Subcutaneous preadipocyte (primary cell): ENCODE data around the gene CDIPT. TPM values are rescaled to one million over a fixed set of nuclear protein-coding genes. Genes with fewer than 3 reads are reported as not detected.

Experiments used
- small RNA-seq: library from RNA; depleted of rRNA; stranded (forward); fragments of <200 nt; gene quantifications from one replicate; pipeline ENCODE3, GENCODE V24; 2012
- total RNA-seq: library from RNA; depleted of rRNA; stranded (reverse); fragments of >200 nt; gene quantifications from 2 replicates; pipeline ENCODE4 v1.2.3, GENCODE V29; 2012

The CDIPT gene
- 57.7 and 65.4 TPM in 2 replicates for total RNA-seq

DNA sequence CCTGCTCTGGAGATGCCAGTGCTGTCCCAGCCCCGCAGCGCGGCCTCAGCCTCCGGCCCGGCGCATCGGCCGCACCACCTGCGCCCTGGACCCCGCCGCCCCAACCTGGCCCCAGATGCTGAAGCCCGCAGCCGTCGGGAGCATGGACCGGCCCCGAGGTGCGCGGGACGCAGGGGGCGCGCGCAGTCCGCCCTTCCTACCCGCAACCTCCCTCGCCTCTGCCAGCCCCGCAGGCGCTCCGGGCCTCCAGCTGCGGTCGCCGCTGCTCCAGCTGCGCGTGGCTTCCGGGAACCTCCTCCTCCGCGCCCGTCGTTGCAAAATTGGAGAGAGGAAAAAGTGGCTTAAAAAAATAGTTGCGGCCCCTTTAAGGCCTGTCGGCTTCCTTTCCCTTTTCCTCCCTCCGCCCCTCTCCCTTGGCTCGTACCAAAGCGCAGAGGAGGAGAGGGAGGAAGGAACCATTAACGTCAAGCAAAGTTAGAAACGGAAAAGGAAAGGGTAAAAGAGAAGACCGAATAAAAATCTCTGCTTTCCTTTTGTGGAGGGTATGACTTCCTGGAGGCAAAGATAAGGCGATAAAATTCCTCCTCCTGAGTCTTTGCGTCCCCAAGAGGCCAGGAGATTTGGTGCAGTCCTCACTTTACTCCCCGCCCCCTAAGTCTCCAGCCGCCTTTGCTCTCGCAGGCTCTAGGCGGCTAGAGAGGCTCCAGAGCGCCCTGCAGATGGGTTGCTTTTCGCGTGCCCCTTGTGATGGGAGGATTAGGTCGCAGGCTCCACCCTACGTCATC lies at the start of gene CDIPT:
Gene CDIPT (minus strand): TSS at position 343 of the 785 bp plus-strand sequence. CDS start 369 bp downstream, outside the sequence.

DNA sequence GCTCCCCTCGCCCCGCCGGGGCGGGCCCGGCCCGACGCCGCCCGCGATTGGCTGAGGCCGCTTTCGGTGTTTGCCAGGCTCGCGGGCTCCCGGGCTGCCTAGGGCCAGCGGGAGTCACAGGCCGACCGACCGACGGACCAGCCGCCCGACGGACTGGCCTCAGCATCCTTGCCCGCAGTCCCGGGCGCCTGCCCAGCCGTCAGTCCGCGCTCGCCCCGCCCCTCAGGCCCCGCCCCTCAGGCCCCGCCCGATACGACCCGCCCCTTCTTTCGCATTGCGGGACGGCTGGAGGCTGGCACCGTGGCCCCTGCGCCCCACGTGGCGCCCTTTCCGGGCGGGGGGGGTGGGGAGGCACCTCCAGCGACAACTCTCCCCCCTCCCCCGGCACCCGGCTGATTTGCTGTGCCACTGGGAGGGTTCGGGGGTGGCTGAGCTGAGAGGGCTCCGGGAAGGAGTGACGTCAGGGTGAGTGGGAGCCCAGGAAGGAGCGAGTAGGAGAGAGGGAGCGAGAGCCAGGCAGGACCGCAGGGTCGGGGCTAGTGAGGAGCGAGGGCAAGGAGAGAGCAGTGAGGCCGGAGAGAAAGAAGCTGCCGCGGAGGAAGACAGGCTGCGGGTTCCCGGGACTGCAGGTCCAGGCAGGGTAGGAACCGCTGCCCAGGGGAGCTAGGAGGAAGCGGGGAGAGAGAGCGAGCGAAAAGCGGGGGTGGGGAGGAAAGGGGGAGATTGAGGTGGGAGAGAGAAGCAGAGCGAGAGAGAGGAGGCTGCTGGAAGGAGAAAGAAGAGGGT lies 37.3 kb upstream of the CDIPT start, which contains the start of gene ASPHD1:
Gene ASPHD1 (plus strand): TSS at position 387 of the 786 bp plus-strand sequence. CDS start 484 bp downstream, outside the sequence.

GRCh38 chr16:29899516-29900101 lies 36.6 kb upstream of the CDIPT start, which contains the start of gene SEZ6L2:
SEZ6L2 (minus strand) TSS chr16:29899550; CDS start chr16:29899019, 531 bp downstream.

GRCh38 chr16:29820271-29820701 lies 42.7 kb downstream of the CDIPT start, which contains the start of gene MVP:
MVP (plus strand) TSS chr16:29820462; CDS start chr16:29830550, 10,088 bp downstream.

DNA sequence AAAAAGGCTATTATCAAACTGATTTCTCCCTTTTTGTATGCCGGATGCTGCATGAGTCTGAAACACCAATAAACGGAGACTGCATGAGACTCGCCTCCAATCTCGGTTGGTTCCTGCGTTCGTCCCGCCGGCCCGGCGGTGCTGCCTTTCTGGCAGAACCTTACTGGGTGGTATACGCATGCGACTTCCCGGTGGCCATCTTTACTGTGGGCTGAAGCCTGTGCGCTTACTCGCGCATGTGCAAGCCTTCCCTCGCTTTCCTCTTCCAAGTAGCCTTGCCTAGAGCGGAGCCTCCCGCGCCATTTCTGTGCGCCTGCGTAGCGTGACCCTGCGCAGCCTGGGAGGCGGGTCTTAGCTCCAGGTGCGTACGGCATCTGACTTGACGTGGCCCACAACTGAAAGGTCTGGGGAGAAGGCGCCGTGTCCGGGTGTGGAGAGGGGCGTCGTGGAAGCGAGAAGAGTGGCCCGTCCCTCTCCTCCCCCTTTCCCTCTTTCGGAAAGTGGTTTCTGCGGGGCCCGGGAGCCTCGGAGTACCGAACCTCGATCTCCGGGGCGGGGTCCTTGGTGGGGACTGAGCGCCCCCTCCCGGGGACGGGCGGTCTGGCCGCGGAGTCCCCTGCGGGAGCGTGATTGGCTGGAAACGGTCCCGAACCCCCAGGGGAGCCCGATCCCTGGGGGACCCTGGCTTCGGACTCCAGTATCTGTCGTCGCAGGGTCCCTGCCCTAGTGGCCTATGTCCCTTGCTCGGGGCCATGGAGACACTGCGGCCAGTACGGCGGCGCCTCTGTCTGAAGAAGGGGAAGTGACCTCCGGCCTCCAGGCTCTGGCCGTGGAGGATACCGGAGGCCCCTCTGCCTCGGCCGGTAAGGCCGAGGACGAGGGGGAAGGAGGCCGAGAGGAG lies 47.0 kb downstream of the CDIPT start, which contains the start of gene PAGR1:
Gene PAGR1 (plus strand): TSS at position 360 of the 901 bp plus-strand sequence. CDS start 374 bp downstream, at position 734.

DNA sequence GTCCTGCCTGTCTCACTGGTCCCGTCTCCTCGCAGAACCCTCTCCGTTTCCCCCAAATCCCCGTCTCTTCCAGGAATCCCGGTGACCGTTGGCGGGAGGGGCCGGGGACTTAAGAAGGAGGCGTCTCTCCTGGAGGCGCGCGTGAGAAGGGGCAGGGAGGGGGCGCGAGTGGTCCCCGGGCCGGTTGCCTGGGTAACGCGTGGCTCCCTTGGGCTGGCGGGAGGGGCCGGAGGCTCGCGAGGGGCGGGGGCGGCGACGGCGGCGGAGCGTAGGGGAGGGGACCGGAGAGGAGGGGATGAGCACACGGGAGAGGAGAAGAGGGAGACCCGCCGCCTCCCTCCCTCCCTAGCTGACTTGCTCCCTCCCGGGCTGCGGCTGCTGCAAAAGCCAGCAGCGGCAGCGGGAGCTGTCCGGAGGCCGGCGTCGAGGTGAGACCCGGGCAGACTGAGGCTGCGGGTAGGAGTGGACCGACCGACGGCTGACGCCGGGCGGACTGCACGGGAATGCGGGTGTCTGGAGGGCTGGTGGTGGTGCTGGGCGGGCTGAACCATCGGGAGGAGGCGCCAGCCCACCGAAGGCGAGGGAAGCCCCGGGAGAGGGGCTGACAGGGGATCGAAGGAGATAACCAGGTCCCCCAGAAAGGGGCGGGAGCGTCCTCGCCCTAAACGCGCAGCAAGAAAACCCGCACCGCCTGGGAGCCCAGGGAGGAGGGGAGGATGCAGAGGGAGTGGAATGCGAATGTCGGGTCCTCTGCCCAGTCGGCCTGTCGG lies 50.9 kb downstream of the CDIPT start, which contains the start of gene PRRT2:
Gene PRRT2 (plus strand): TSS at position 298 of the 770 bp plus-strand sequence. CDS start 862 bp downstream, outside the sequence.

Small RNA genes lying within 50 kb of the gene (small RNA-seq; reads per million reads assigned to genes)
- gene AC009133.6 (not detected), gene AC120114.4 (not detected)

Other genes starting within 250 kb of the CDIPT start
- not detected in 2 replicates for gene SPN, start 200.0 kb downstream of the CDIPT start, total RNA-seq
- gene QPRT, start 184.0 kb downstream of the CDIPT start, total RNA-seq: 18.7 and 23.7 TPM in 2 replicates
- gene C16orf54, start 117.2 kb downstream of the CDIPT start, total RNA-seq: not detected in 2 replicates
- gene ZG16, start 85.0 kb downstream of the CDIPT start, total RNA-seq: not detected in 2 replicates
- 47.0 and 73.7 TPM in 2 replicates for gene KIF22, start 72.5 kb downstream of the CDIPT start, total RNA-seq
- 204 and 210 TPM in 2 replicates for gene MAZ, start 56.7 kb downstream of the CDIPT start, total RNA-seq
- gene PRRT2, start 51.0 kb downstream of the CDIPT start, total RNA-seq: 0.39 and 0.73 TPM in 2 replicates
- 13.6 and 19.9 TPM in 2 replicates for gene PAGR1, start 47.1 kb downstream of the CDIPT start, total RNA-seq
- 246 and 329 TPM in 2 replicates for gene MVP, start 42.8 kb downstream of the CDIPT start, total RNA-seq
- 0.73 and 0.98 TPM in 2 replicates for gene SEZ6L2, start 36.3 kb upstream of the CDIPT start, total RNA-seq
- 2.3 and 4.4 TPM in 2 replicates for gene ASPHD1, start 37.3 kb upstream of the CDIPT start, total RNA-seq
- gene KCTD13, start 63.0 kb upstream of the CDIPT start, total RNA-seq: 6.2 and 10.2 TPM in 2 replicates
- gene TMEM219, start 98.9 kb upstream of the CDIPT start, total RNA-seq: 40.7 and 53.3 TPM in 2 replicates
- 32.3 and 42.2 TPM in 2 replicates for gene TAOK2, start 110.6 kb upstream of the CDIPT start, total RNA-seq
- gene HIRIP3, start 132.4 kb upstream of the CDIPT start, total RNA-seq: 5.9 and 8.2 TPM in 2 replicates
- 18.7 and 21.7 TPM in 2 replicates for gene INO80E, start 133.0 kb upstream of the CDIPT start, total RNA-seq
- 0.20 and 0.37 TPM in 2 replicates for gene DOC2A, start 147.8 kb upstream of the CDIPT start, total RNA-seq
- not detected in 2 replicates for gene C16orf92, start 160.0 kb upstream of the CDIPT start, total RNA-seq
- not detected in 2 replicates for gene TLCD3B, start 168.0 kb upstream of the CDIPT start, total RNA-seq
- 847 and 985 TPM in 2 replicates for gene ALDOA, start 202.5 kb upstream of the CDIPT start, total RNA-seq
- gene PPP4C, start 212.8 kb upstream of the CDIPT start, total RNA-seq: 182 and 190 TPM in 2 replicates
- 0.39 TPM in 1 of 2 replicates, not detected in the other for gene TBX6, start 228.7 kb upstream of the CDIPT start, total RNA-seq
- 6.6 and 9.2 TPM in 2 replicates for gene YPEL3, start 233.0 kb upstream of the CDIPT start, total RNA-seq